GM12864 (cell line): ENCODE measurements around the gene MRPL49.

ENCODE experiments used
- DNase-seq: peaks from one replicate; pipeline ENCODE4 v3.0.0-alpha.2; 2011; ENCODE audit warnings: low read depth
- H3K4me3 ChIP-seq: 2 replicates; pipeline ENCODE4 v1.5.1; 2011; ENCODE audit warnings: mild to moderate bottlenecking, low read depth, low read length, control low read depth
- CTCF ChIP-seq: IDR thresholded peaks from 2 replicates; pipeline ENCODE4 v1.5.1; 2011; ENCODE audit warnings: low read depth, mild to moderate bottlenecking, moderate library complexity, low read length, control low read depth, inconsistent platforms; ENCODE audit errors: missing control alignments

MRPL49 gene

GRCh38 chr11:65121865-65122696 lies at the start of gene MRPL49, which contains the start of gene FAU:
TSS of gene MRPL49 (plus strand) at chr11:65122321. CDS start at chr11:65122347, 26 bp downstream.
TSS of gene FAU (minus strand) at chr11:65122134. CDS start at chr11:65121813, 321 bp downstream.
- TF ChIP-seq CTCF: no peak
- DNase-seq: peak; percentile 94
- H3K4me3 ChIP-seq: peak within 1 kb of the TSS; percentile 85

- H3K4me3 ChIP-seq: no peak overlapping the region
- no peak for TF ChIP-seq CTCF
- DNase-seq: no peak
Measured at GRCh38 chr11:65072631-65072966, 49.5 kb upstream of the MRPL49 start.

GRCh38 chr11:65077451-65077850 lies 44.7 kb upstream of the MRPL49 start:
- no peak overlapping the region for H3K4me3 ChIP-seq
- no peak for DNase-seq
- TF ChIP-seq CTCF: no peak

- no peak overlapping the region for H3K4me3 ChIP-seq
- DNase-seq: no peak
- TF ChIP-seq CTCF: peak; percentile 85
Measured at GRCh38 chr11:65078151-65078550, 44.0 kb upstream of the MRPL49 start.

GRCh38 chr11:65078786-65079342 lies 43.3 kb upstream of the MRPL49 start:
- no peak for TF ChIP-seq CTCF
- H3K4me3 ChIP-seq: no peak overlapping the region
- DNase-seq: no peak

- no peak for DNase-seq
- peak overlapping the region; percentile 92 for H3K4me3 ChIP-seq
- TF ChIP-seq CTCF: peak; percentile 4
Measured at GRCh38 chr11:65083134-65083833, 38.8 kb upstream of the MRPL49 start.
